K562 (cell line): ENCODE results near the gene C1orf174. TPM values are rescaled to one million over a fixed set of nuclear protein-coding genes. Genes with fewer than 3 reads are reported as not detected.

ENCODE experiments used
- CREM ChIP-seq: IDR thresholded peaks from 2 replicates; pipeline ENCODE4 v1.6.1; 2014; ENCODE audit warnings: antibody characterized with exemption, low read depth
- NRF1 ChIP-seq, 2 experiments: fragments of 450-650 bp; IDR thresholded peaks in 1 of 2; conservative IDR thresholded peaks in 1 of 2; 2 replicates each; pipeline ENCODE4 v1.6.1; 2014; ENCODE audit warnings: mild to moderate bottlenecking in 2 of 2
- PTRF ChIP-seq: fragments of 450-650 bp; IDR thresholded peaks from 2 replicates; pipeline ENCODE4 v1.6.1; 2016; ENCODE audit warnings: mild to moderate bottlenecking, missing genetic modification characterization, missing compliant biosample characterization
- polyA plus RNA-seq, 8 experiments: library from polyadenylated mRNA; depleted of rRNA in 4 of 8; stranded (reverse) in 5 of 8; unstranded in 3 of 8; fragments of >200 nt; fragmentation: Nextera tagmentation in 2 of 8; fragmentation: Illumina TruSeq in 1 of 8; extraction: Ambion mirVana in 2 of 8; extraction: Trizol in 1 of 8; gene quantifications; 2 replicates each; pipeline versions ENCODE4 v1.2.1 to v1.2.3, GENCODE V29; 2011 to 2014; ENCODE audit warnings: inconsistent platforms in 1 of 8, missing spikeins in 1 of 8
- total RNA-seq, 7 experiments: library from RNA; depleted of rRNA in 6 of 7; stranded (reverse); fragments of >200 nt in 6 of 7; fragmentation: Illumina TruSeq in 2 of 7; extraction: Trizol in 2 of 7; gene quantifications; 2 replicates each; pipeline versions ENCODE4 v1.2.1 to v1.2.3, GENCODE V29; 2011 to 2021; ENCODE audit warnings: low replicate concordance in 1 of 7
- TF ChIP-seq, protein P1 (sequence below), 2 experiments: IDR thresholded peaks; 2 replicates each; pipeline ENCODE4 v1.6.1; 2012; ENCODE audit warnings: improper control_type of control experiment in 2 of 2, low read depth in 2 of 2, low read length in 2 of 2, borderline replicate concordance in 1 of 2
- TF ChIP-seq, protein P2 (sequence below), 2 experiments: fragments of 250-450 bp in 1 of 2; fragments of 450-650 bp in 1 of 2; sonication (Bioruptor Pico) in 1 of 2; IDR thresholded peaks; 2 replicates each; pipeline versions ENCODE4 v1.6.1 to v1.8.0; 2016 to 2021; ENCODE audit warnings: mild to moderate bottlenecking in 2 of 2, moderate library complexity in 2 of 2, missing compliant biosample characterization in 1 of 2, missing genetic modification characterization in 1 of 2
- TF ChIP-seq, protein P3 (sequence below): sonication (generic); formaldehyde crosslinking; IDR thresholded peaks from 2 replicates; pipeline ENCODE4 v1.5.0; 2020; ENCODE audit warnings: missing genetic modification reagents

Gene C1orf174
- total and polyA plus RNA-seq, 9 of the 15 experiments (the other 6 are each of a cell fraction or from before 2014, with no cell fraction given): 38.5 to 64.9 (median 45.4) TPM

DNA sequence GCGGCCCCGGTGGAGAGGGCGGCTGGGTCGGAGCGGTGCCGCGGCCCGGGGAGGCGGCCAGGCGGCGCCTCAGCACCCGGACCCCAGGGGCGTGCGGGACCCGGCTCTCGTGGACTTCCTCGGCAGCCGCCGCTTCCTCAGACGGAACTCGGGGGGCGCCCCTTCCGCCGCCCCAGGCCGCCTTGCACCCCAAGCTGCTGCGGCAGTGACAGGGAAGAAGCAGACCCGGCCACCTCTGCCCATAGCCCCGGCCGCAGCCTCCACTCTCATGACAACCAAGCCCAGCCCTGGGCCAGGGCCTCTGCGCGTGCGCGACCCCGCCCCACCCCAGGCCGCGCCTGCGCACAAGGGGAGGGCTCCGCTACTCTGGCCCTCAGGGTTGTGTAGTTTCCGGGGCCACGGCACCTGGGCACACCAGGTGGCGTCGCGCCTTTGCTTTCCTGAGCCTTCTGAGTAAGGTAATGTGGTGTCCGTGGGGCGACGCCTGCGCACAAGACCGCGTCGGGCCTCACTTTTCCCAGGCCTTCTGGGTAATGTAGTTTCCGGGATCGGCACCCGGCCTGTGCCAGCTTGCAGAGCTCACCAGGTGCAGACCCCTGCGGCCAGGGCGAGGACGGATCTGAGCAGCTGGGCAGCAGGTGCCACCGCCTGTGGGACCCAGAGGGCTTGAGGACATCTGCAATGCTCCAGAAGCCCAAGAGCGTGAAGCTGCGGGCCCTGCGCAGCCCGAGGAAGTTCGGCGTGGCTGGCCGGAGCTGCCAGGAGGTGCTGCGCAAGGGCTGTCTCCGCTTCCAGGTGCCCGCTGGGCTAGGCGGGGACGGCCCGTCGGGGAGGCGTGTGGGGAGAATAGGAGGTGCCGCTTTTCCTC, 42.9 kb downstream of the C1orf174 start, which contains the start of the genes CEP104 and DFFB (continued):
- no peak for TF ChIP-seq PTRF (tag)
- peak; percentile 93 for TF ChIP-seq CREM
- TF ChIP-seq, protein P1, sequence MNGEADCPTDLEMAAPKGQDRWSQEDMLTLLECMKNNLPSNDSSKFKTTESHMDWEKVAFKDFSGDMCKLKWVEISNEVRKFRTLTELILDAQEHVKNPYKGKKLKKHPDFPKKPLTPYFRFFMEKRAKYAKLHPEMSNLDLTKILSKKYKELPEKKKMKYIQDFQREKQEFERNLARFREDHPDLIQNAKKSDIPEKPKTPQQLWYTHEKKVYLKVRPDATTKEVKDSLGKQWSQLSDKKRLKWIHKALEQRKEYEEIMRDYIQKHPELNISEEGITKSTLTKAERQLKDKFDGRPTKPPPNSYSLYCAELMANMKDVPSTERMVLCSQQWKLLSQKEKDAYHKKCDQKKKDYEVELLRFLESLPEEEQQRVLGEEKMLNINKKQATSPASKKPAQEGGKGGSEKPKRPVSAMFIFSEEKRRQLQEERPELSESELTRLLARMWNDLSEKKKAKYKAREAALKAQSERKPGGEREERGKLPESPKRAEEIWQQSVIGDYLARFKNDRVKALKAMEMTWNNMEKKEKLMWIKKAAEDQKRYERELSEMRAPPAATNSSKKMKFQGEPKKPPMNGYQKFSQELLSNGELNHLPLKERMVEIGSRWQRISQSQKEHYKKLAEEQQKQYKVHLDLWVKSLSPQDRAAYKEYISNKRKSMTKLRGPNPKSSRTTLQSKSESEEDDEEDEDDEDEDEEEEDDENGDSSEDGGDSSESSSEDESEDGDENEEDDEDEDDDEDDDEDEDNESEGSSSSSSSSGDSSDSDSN (IDR thresholded peaks at IDR 0.05; ENCODE audit: borderline replicate concordance in 1 of 2, low read depth in 2 of 2, low read length in 2 of 2): peak; percentile 63 to 83; a peak in 2 of 4 replicates
- TF ChIP-seq NRF1 (conservative IDR thresholded peaks at IDR 0.05 in 1 of 2, IDR thresholded peaks at IDR 0.05 in 1 of 2): peak; percentile 100
- TF ChIP-seq, protein P2, sequence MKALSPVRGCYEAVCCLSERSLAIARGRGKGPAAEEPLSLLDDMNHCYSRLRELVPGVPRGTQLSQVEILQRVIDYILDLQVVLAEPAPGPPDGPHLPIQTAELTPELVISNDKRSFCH (CRISPR knock-in tag; IDR thresholded peaks at IDR 0.05): no peak
- TF ChIP-seq, protein P2 (tag; IDR thresholded peaks at IDR 0.05): 0 out of 2 replicates have a peak, but pooled peaks have one; percentile 27
- TF ChIP-seq, protein P3, sequence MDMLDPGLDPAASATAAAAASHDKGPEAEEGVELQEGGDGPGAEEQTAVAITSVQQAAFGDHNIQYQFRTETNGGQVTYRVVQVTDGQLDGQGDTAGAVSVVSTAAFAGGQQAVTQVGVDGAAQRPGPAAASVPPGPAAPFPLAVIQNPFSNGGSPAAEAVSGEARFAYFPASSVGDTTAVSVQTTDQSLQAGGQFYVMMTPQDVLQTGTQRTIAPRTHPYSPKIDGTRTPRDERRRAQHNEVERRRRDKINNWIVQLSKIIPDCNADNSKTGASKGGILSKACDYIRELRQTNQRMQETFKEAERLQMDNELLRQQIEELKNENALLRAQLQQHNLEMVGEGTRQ (CRISPR knock-in tag): no peak
- TF ChIP-seq, all 486 proteins: peak for 130
